Transverse colon (tissue), 4 donors: Measurements from ENCODE around the gene KRT12.

Experiments used
- POLR2AphosphoS5 ChIP-seq, 3 donors: sonication (generic); formaldehyde crosslinking; IDR thresholded peaks; one replicate each; pipeline ENCODE4 v1.6.1; 2016; ENCODE audit warnings: antibody characterized with exemption in 3 of 3
- TF ChIP-seq, protein P1 (sequence below), 5 experiments: fragments of 200-600 bp in 3 of 5; fragments of 450-650 bp in 2 of 5; sonication (generic) in 3 of 5; IDR thresholded peaks; 1 replicate in 2 of 5; 2 replicates in 3 of 5; pipeline ENCODE4 v1.5.1; 2016 to 2017; ENCODE audit warnings: antibody characterized with exemption in 5 of 5, inconsistent platforms in 3 of 5, mild to moderate bottlenecking in 2 of 5, moderate library complexity in 1 of 5

DNA sequence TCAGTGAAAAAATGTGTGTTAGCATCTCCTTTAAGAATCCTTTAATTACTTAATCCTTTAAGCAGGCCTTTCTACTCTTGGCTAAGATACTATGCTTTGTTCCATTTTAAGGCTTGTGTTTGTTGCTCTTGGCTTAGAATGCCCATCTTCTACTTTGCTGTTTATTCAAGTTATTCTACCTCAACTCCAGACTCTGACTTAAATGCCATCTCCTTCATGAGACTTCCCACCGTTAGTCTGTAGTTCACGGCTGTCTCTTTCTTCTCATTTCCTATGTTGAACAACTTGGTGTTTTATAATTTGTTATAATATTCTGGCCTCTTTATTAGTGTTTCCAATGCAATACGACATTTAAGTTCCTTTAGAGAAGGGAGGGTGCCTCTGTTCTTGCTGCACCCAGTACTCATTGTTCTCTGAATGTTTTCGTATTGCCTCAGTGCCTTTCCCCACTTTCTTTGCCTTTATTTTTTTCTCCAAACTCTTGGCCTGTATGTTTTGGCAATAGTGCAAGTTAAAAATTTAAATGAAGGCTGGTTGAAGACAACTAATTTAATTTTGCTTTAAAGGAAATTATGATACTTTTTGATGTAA is 38.5 kb downstream of the KRT12 start:
- TF ChIP-seq, protein P1, sequence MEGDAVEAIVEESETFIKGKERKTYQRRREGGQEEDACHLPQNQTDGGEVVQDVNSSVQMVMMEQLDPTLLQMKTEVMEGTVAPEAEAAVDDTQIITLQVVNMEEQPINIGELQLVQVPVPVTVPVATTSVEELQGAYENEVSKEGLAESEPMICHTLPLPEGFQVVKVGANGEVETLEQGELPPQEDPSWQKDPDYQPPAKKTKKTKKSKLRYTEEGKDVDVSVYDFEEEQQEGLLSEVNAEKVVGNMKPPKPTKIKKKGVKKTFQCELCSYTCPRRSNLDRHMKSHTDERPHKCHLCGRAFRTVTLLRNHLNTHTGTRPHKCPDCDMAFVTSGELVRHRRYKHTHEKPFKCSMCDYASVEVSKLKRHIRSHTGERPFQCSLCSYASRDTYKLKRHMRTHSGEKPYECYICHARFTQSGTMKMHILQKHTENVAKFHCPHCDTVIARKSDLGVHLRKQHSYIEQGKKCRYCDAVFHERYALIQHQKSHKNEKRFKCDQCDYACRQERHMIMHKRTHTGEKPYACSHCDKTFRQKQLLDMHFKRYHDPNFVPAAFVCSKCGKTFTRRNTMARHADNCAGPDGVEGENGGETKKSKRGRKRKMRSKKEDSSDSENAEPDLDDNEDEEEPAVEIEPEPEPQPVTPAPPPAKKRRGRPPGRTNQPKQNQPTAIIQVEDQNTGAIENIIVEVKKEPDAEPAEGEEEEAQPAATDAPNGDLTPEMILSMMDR (IDR thresholded peaks at IDR 0.05): no peak
- no peak for TF ChIP-seq POLR2AphosphoS5 (IDR thresholded peaks at IDR 0.05)
